ENCODE results near the gene SYT1.
A peak's percentile ranks its signal among the peaks of the same experiment; 100 is the strongest.

Gene SYT1

DNA sequence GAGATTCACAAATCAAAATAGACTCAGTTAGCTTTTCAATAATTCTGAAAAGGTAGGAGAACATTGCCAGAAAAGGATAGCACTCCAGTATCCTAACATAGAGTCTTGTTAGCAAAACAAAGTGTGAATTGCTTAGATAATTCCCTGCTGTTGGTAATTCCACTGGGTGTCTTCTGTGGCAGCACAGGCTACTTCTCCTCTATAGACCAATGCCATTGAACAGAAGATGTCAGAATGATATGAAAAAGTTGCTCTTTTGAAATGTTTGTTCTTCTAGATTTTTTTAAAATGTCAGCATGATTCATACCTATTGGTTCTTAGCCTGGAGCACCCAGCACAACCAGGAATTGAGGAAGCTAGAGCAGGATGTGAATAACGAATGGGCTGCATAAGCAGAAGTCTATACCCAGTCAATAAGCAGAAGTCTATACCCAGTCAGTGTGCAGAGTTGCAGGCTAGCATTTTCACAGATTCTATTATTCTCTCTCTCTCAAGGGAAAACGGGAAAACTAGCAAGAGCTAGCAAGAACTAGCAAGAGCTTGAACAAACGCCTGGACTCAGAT, 112.8 kb downstream of the SYT1 start:
- Histone ChIP-seq H3K4me3 (ENCODE audit: low read depth, low read length) (no peak overlapping the region), H3K9me3 (ENCODE audit: severe bottlenecking) (no peaks in the 10 kb centered on the region), H3K36me3 (peaks cover 32% of the 10 kb centered on the region), H3K27me3 (ENCODE audit: insufficient read depth, low read depth, severe bottlenecking) (no peaks in the 10 kb centered on the region), H3K27ac (no peak overlapping the region)
- no peak for DNase-seq
- TF ChIP-seq, protein P1, sequence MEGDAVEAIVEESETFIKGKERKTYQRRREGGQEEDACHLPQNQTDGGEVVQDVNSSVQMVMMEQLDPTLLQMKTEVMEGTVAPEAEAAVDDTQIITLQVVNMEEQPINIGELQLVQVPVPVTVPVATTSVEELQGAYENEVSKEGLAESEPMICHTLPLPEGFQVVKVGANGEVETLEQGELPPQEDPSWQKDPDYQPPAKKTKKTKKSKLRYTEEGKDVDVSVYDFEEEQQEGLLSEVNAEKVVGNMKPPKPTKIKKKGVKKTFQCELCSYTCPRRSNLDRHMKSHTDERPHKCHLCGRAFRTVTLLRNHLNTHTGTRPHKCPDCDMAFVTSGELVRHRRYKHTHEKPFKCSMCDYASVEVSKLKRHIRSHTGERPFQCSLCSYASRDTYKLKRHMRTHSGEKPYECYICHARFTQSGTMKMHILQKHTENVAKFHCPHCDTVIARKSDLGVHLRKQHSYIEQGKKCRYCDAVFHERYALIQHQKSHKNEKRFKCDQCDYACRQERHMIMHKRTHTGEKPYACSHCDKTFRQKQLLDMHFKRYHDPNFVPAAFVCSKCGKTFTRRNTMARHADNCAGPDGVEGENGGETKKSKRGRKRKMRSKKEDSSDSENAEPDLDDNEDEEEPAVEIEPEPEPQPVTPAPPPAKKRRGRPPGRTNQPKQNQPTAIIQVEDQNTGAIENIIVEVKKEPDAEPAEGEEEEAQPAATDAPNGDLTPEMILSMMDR (IDR thresholded peaks at IDR 0.05; ENCODE audit: low read depth, low read length): no peak

DNA sequence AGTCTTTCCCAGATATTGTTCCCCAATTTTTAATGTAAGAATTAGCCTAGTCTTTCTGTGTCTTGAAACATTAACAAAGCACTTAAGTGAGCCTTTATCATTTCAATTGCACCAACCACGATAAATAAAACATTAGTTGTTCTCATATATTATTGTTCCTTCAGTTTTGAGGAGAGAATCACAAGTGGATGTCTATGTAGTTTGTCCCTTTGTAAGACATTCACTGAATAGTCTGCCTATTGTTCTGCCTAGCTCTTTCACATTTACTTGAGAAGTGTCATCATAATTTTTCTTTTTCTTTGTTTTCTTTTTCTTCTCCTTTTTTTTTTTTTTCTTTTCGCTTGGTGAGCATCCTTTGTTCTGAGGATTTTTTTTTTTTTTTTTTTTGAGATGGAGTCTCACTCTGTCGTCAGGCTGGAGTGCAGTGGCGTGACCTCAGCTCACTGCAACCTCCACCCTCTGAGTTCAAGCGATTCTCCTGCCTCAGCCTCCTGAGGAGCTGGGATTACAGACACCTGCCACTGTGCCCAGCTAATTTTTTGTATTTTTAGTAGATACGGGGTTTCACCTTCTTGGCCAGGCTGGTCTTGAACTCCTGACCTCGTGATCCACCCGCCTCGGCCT, 129.7 kb downstream of the SYT1 start:
- no peak for DNase-seq
- no peaks in the 10 kb centered on the region for H3K36me3 ChIP-seq
- no peaks in the 10 kb centered on the region for H3K9me3 ChIP-seq (ENCODE audit: severe bottlenecking)
- H3K27me3 ChIP-seq (ENCODE audit: insufficient read depth, low read depth, severe bottlenecking): no peaks in the 10 kb centered on the region
- no peak overlapping the region for H3K4me3 ChIP-seq (ENCODE audit: low read depth, low read length)
- H3K27ac ChIP-seq: no peak overlapping the region
- TF ChIP-seq, protein P1 (IDR thresholded peaks at IDR 0.05; ENCODE audit: low read depth, low read length): no peak

DNA sequence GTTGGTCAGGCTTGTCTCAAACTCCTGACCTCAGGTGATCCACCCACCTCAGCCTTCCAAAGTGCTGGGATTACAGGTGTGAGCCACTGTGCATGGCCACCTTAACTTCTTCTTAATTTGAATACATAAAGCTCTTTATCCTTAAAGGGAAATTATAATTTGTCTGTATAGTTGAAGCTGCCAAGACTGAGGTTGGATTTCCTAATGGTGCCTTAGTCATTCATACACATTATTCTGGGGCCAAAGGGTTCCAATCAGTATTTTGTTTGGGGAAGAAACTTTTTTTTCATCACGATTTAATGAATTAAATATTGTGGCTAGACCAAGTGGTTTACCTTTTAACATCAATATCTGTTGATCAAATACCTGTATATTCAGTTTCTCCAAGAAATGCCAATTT, 135.9 kb downstream of the SYT1 start:
- TF ChIP-seq, protein P1 (IDR thresholded peaks at IDR 0.05; ENCODE audit: low read depth, low read length): no peak
- no peak for DNase-seq
- H3K36me3 ChIP-seq: no peaks in the 10 kb centered on the region
- H3K27ac ChIP-seq: no peak overlapping the region
- H3K9me3 ChIP-seq (ENCODE audit: severe bottlenecking): no peaks in the 10 kb centered on the region
- no peak overlapping the region for H3K4me3 ChIP-seq (ENCODE audit: low read depth, low read length)
- H3K27me3 ChIP-seq (ENCODE audit: insufficient read depth, low read depth, severe bottlenecking): no peaks in the 10 kb centered on the region

DNA sequence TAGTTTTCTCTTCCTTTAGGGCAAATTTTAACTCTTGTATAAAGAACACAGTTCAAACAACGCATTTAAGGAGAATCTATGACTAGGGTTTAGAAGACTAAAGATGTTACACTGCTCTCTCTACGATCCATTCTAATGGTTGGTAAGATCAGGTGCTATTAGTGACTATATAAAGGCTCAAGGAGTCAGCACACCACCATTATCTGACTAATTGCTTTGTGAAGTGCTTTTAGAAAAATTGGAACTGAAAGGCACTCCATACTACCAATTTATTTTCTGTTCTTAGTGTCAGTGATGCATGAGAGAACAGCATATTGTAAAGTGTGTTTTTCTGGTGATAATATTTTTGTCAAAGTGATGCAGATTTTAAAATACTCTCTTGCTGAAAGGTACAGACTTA, 136.8 kb downstream of the SYT1 start:
- Histone ChIP-seq H3K36me3 (no peaks in the 10 kb centered on the region), H3K27ac (no peak overlapping the region), H3K27me3 (ENCODE audit: insufficient read depth, low read depth, severe bottlenecking) (no peaks in the 10 kb centered on the region), H3K4me3 (ENCODE audit: low read depth, low read length) (no peak overlapping the region), H3K9me3 (ENCODE audit: severe bottlenecking) (no peaks in the 10 kb centered on the region)
- TF ChIP-seq, protein P1 (IDR thresholded peaks at IDR 0.05; ENCODE audit: low read depth, low read length): no peak
- DNase-seq: no peak

DNA sequence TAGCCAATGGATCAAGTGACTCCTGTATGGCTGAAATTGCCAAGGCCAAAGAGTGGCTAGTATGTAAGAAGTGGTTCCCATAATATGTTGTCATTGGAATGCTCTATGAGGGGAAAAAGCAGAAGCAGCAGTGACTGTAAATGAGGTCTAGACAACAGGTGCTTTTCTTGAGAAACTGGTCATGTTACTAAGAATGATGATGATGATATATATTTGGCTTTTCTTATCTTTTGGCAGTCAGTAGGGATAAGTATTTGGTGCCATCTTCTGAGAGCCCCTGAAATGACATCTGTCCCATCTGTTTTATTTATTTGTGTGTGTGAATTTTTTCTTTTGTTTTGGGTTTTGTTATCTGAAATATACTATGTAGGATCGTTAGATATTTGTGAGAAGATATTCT, 141.7 kb downstream of the SYT1 start:
- TF ChIP-seq, protein P1 (IDR thresholded peaks at IDR 0.05; ENCODE audit: low read depth, low read length): peak; percentile 20; the same call in 1 of the 2 replicates
- no peak overlapping the region for H3K4me3 ChIP-seq (ENCODE audit: low read depth, low read length)
- H3K9me3 ChIP-seq (ENCODE audit: severe bottlenecking): no peaks in the 10 kb centered on the region
- no peak for DNase-seq
- no peaks in the 10 kb centered on the region for H3K27me3 ChIP-seq (ENCODE audit: insufficient read depth, low read depth, severe bottlenecking)
- H3K27ac ChIP-seq: no peak overlapping the region
- no peaks in the 10 kb centered on the region for H3K36me3 ChIP-seq

DNA sequence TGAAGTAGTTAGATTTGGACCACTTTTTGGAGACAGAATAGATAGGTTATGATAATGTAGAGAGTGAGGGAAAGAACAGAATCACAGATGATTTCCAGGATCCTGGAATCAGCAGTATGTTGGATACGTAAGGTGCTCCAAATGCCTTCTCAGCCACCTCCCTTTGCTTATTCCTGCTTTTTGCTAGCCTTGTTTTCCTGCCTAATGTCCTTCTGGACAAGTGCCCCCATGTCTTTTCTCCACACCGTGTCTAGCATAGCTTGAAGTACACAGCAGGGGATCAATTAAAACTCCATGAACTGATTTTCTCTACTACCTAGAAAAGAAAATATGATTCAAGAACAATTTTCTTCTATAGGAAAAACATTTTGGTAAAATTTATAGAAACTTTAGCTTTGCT, 144.0 kb downstream of the SYT1 start:
- no peak for DNase-seq
- Histone ChIP-seq H3K27me3 (ENCODE audit: insufficient read depth, low read depth, severe bottlenecking) (no peaks in the 10 kb centered on the region), H3K36me3 (peaks cover 2% of the 10 kb centered on the region; the same call in 1 of the 2 replicates), H3K9me3 (ENCODE audit: severe bottlenecking) (no peaks in the 10 kb centered on the region), H3K27ac (no peak overlapping the region), H3K4me3 (ENCODE audit: low read depth, low read length) (no peak overlapping the region)
- TF ChIP-seq, protein P1 (IDR thresholded peaks at IDR 0.05; ENCODE audit: low read depth, low read length): no peak
